Limb (tissue), 2 donors: ENCODE data around the gene FBXW12.
"Not testable (repeated sequence)": the region's sequence is repeated elsewhere in the genome, so short reads cannot be mapped to it uniquely, and the experiment has no call there.

ENCODE experiments used
- DNase-seq, 2 donors: peaks; one replicate each; pipeline ENCODE4 v3.0.0-alpha.2; 2016; ENCODE audit errors: extremely low spot score in 2 of 2

Gene FBXW12

GRCh38 chr3:48371651-48372376, at the start of gene FBXW12:
TSS of gene FBXW12 (plus strand) at chr3:48372219. CDS start at chr3:48372768, 549 bp downstream.
- no peak for DNase-seq

GRCh38 chr3:48331706-48332435, 40.1 kb upstream of the FBXW12 start:
- DNase-seq, result not testable (repeated sequence)

GRCh38 chr3:48333346-48334245, 38.4 kb upstream of the FBXW12 start, which contains the start of gene SPINK8:
TSS of gene SPINK8 (minus strand) at chr3:48333661. CDS start at chr3:48328341, 5,320 bp downstream.
- not testable (repeated sequence) for DNase-seq

GRCh38 chr3:48334605-48335004, 37.4 kb upstream of the FBXW12 start:
- DNase-seq, result no peak

- DNase-seq, result not testable (repeated sequence)
Measured at GRCh38 chr3:48335286-48335685, 36.7 kb upstream of the FBXW12 start.

- DNase-seq, result not testable (repeated sequence)
Measured at GRCh38 chr3:48337536-48337935, 34.5 kb upstream of the FBXW12 start.

- no peak for DNase-seq
Measured at GRCh38 chr3:48338635-48339034, 33.4 kb upstream of the FBXW12 start.

GRCh38 chr3:48343432-48343831, 28.6 kb upstream of the FBXW12 start:
- DNase-seq, result no peak

GRCh38 chr3:48344867-48345507, 27.0 kb upstream of the FBXW12 start:
- no peak for DNase-seq

GRCh38 chr3:48345946-48346572, 26.0 kb upstream of the FBXW12 start:
- no peak for DNase-seq

GRCh38 chr3:48347500-48347899, 24.5 kb upstream of the FBXW12 start:
- DNase-seq, result no peak

GRCh38 chr3:48352546-48352945, 19.5 kb upstream of the FBXW12 start:
- no peak for DNase-seq

GRCh38 chr3:48353987-48354386, 18.0 kb upstream of the FBXW12 start:
- DNase-seq, result no peak

- DNase-seq, result no peak
Measured at GRCh38 chr3:48356419-48356818, 15.6 kb upstream of the FBXW12 start.

- no peak for DNase-seq
Measured at GRCh38 chr3:48361928-48362327, 10.1 kb upstream of the FBXW12 start.

GRCh38 chr3:48364840-48365239, 7.2 kb upstream of the FBXW12 start:
- DNase-seq, result no peak

- DNase-seq, result peak; percentile 12 to 47
Measured at GRCh38 chr3:48367201-48367600, 4.8 kb upstream of the FBXW12 start.

- no peak for DNase-seq
Measured at GRCh38 chr3:48369693-48370332, 2.2 kb upstream of the FBXW12 start.

GRCh38 chr3:48370333-48370713, 1.7 kb upstream of the FBXW12 start:
- no peak for DNase-seq

GRCh38 chr3:48372377-48372770, 355 bp downstream of the FBXW12 start:
- no peak for DNase-seq
